ENCODE data around the gene ZNF343. TPM values are rescaled to one million over a fixed set of nuclear protein-coding genes. Genes with fewer than 3 reads are reported as not detected.

The ZNF343 gene
- total and polyA plus RNA-seq, 8 donors, result 0.58 to 14.3 (median 4.4) TPM

- Histone ChIP-seq H3K36me3 (no peaks in the 10 kb centered on the region), H3K4me1 (no peaks in the 10 kb centered on the region), H3K27me3 (peaks cover 0 to 78% (median 40%) of the 10 kb centered on the region in 3 donors), H3K9me3 (no peaks in the 10 kb centered on the region), H3K4me3 (no peak overlapping the region), H3K27ac (no peak overlapping the region)
- DNase-seq, result no peak
- 69 to 81% (median 74%) methylated on average over 5 of the region's 5 CpGs for WGBS, 5 donors
- TF ChIP-seq POLR2AphosphoS5 (IDR thresholded peaks at IDR 0.05), result no peak
- TF ChIP-seq CTCF (IDR thresholded peaks at IDR 0.05), result no peak
- no peak for TF ChIP-seq POLR2A (IDR thresholded peaks at IDR 0.05)
- TF ChIP-seq EP300 (IDR thresholded peaks at IDR 0.05), result no peak
- intact Hi-C loops (cut with DNase I; ENCODE audit: low total_unique reads), result loop anchor here (10.0 kb wide), 1 partner anchor 108 kb away; no protein-coding TSS in a partner anchor
These were observed 28.4 kb upstream of the ZNF343 start for GRCh38 chr20:2537101-2537500.

GRCh38 chr20:2536560-2536986, 27.9 kb upstream of the ZNF343 start, which contains the start of gene TMC2:
TSS of gene TMC2 (plus strand) at chr20:2536573. CDS start at chr20:2536622, 49 bp downstream.
- intact Hi-C loops (cut with DNase I; ENCODE audit: low total_unique reads), result loop anchor here (10.0 kb wide), 1 partner anchor 108 kb away; no protein-coding TSS in a partner anchor
- Histone ChIP-seq H3K36me3 (no peaks in the 10 kb centered on the region), H3K4me3 (no peak within 1 kb of the TSS), H3K9me3 (no peaks in the 10 kb centered on the region), H3K27me3 (peaks cover 0 to 77% (median 40%) of the 10 kb centered on the region in 3 donors), H3K4me1 (no peaks in the 10 kb centered on the region), H3K27ac (no peak within 1 kb of the TSS)
- no peak for DNase-seq
- TF ChIP-seq EP300 (IDR thresholded peaks at IDR 0.05), result no peak
- TF ChIP-seq POLR2AphosphoS5 (IDR thresholded peaks at IDR 0.05), result no peak
- no peak for TF ChIP-seq POLR2A (IDR thresholded peaks at IDR 0.05)
- WGBS, 5 donors, result 67 to 78% (median 70%) methylated on average over 9 to 13 of the region's 13 CpGs

- no peak overlapping the region for H3K27ac ChIP-seq
- no peak for DNase-seq
- TF ChIP-seq POLR2A (IDR thresholded peaks at IDR 0.05), result no peak
- TF ChIP-seq CTCF (IDR thresholded peaks at IDR 0.05), result no peak
- TF ChIP-seq EP300 (IDR thresholded peaks at IDR 0.05), result no peak
- no peak for TF ChIP-seq POLR2AphosphoS5 (IDR thresholded peaks at IDR 0.05)
- H3K4me3 ChIP-seq, result no peak overlapping the region
- no peaks in the 10 kb centered on the region for H3K4me1 ChIP-seq
- peaks cover 0 to 72% (median 40%) of the 10 kb centered on the region in 3 donors for H3K27me3 ChIP-seq
- no peaks in the 10 kb centered on the region for H3K9me3 ChIP-seq
- WGBS, 5 donors, result 46 to 56% (median 50%) methylated on average over 12 of the region's 12 CpGs
- no peaks in the 10 kb centered on the region for H3K36me3 ChIP-seq
- intact Hi-C loops (cut with DNase I; ENCODE audit: low total_unique reads), result loop anchor here (10.0 kb wide), 1 partner anchor 109 kb away; no protein-coding TSS in a partner anchor
These were observed 27.2 kb upstream of the ZNF343 start for GRCh38 chr20:2535711-2536559.

- TF ChIP-seq POLR2A (IDR thresholded peaks at IDR 0.05), result no peak
- TF ChIP-seq EP300 (IDR thresholded peaks at IDR 0.05), result no peak
- TF ChIP-seq CTCF (IDR thresholded peaks at IDR 0.05), result no peak
- TF ChIP-seq POLR2AphosphoS5 (IDR thresholded peaks at IDR 0.05), result no peak
- WGBS, 5 donors, result 84 to 92% (median 86%) methylated on average over 7 to 8 of the region's 8 CpGs
- Histone ChIP-seq H3K4me1 (no peaks in the 10 kb centered on the region), H3K27me3 (peaks cover 0 to 51% (median 30%) of the 10 kb centered on the region in 3 donors), H3K27ac (no peak overlapping the region), H3K36me3 (no peaks in the 10 kb centered on the region), H3K9me3 (no peaks in the 10 kb centered on the region), H3K4me3 (no peak overlapping the region)
- intact Hi-C loops (cut with DNase I; ENCODE audit: low total_unique reads), result loop anchor here (10.0 kb wide), 1 partner anchor 112 kb away; no protein-coding TSS in a partner anchor
- DNase-seq, result no peak
These were observed 24.4 kb upstream of the ZNF343 start for GRCh38 chr20:2533118-2533517.
